ENCODE data around the gene NF2.

NF2 gene

GRCh38 chr22:29658176-29658575, 54.7 kb downstream of the NF2 start:
- TF ChIP-seq ZC3H10 (CRISPR knock-in tag; IDR thresholded peaks at IDR 0.05) (no peak), TOX (CRISPR knock-in tag; IDR thresholded peaks at IDR 0.05; ENCODE audit: borderline replicate concordance) (no peak), ZNF8 (CRISPR knock-in tag; IDR thresholded peaks at IDR 0.05) (no peak), CSDC2 (CRISPR knock-in tag; IDR thresholded peaks at IDR 0.05) (no peak), PPARA (CRISPR knock-in tag; IDR thresholded peaks at IDR 0.05; ENCODE audit: borderline replicate concordance) (no peak), ZNF70 (CRISPR knock-in tag; IDR thresholded peaks at IDR 0.05) (no peak), POU6F1 (CRISPR knock-in tag; IDR thresholded peaks at IDR 0.05; ENCODE audit: borderline replicate concordance, low read depth) (no peak), ISL1 (CRISPR knock-in tag; IDR thresholded peaks at IDR 0.05) (no peak), SNAI2 (CRISPR knock-in tag; IDR thresholded peaks at IDR 0.05) (no peak), ZFP30 (CRISPR knock-in tag; IDR thresholded peaks at IDR 0.05) (no peak), GLIS3 (CRISPR knock-in tag; IDR thresholded peaks at IDR 0.05) (no peak), ARNTL (CRISPR knock-in tag; IDR thresholded peaks at IDR 0.05; ENCODE audit: borderline replicate concordance, low read depth) (no peak), PATZ1 (CRISPR knock-in tag; IDR thresholded peaks at IDR 0.05; ENCODE audit: borderline replicate concordance) (no peak), CREB5 (CRISPR knock-in tag; IDR thresholded peaks at IDR 0.05; ENCODE audit: low read depth) (no peak), TCF4 (CRISPR knock-in tag; IDR thresholded peaks at IDR 0.05; ENCODE audit: borderline replicate concordance) (no peak), CSRNP3 (CRISPR knock-in tag; IDR thresholded peaks at IDR 0.05) (no peak), RARB (CRISPR knock-in tag; IDR thresholded peaks at IDR 0.05) (no peak), OSR1 (CRISPR knock-in tag; IDR thresholded peaks at IDR 0.05) (no peak), ZFP3 (CRISPR knock-in tag; IDR thresholded peaks at IDR 0.05) (no peak), ZNF565 (CRISPR knock-in tag; conservative IDR thresholded peaks at IDR 0.05; ENCODE audit: low read depth) (no peak)
- no peak for ATAC-seq

GRCh38 chr22:29660021-29660420, 56.6 kb downstream of the NF2 start:
- TF ChIP-seq ISL1 (CRISPR knock-in tag; IDR thresholded peaks at IDR 0.05) = no peak
- TF ChIP-seq TSHZ2 (CRISPR knock-in tag; IDR thresholded peaks at IDR 0.05) = no peak
- no peak for TF ChIP-seq OSR1 (CRISPR knock-in tag; IDR thresholded peaks at IDR 0.05)
- TF ChIP-seq ZFP3 (CRISPR knock-in tag; IDR thresholded peaks at IDR 0.05) = no peak
- no peak for TF ChIP-seq TCF4 (CRISPR knock-in tag; IDR thresholded peaks at IDR 0.05; ENCODE audit: borderline replicate concordance)
- TF ChIP-seq GLIS3 (CRISPR knock-in tag; IDR thresholded peaks at IDR 0.05) = no peak
- no peak for TF ChIP-seq ZC3H10 (CRISPR knock-in tag; IDR thresholded peaks at IDR 0.05)
- TF ChIP-seq RARB (CRISPR knock-in tag; IDR thresholded peaks at IDR 0.05) = no peak
- no peak for TF ChIP-seq ZNF565 (CRISPR knock-in tag; conservative IDR thresholded peaks at IDR 0.05; ENCODE audit: low read depth)
- no peak for TF ChIP-seq ZFP30 (CRISPR knock-in tag; IDR thresholded peaks at IDR 0.05)
- no peak for TF ChIP-seq CSRNP3 (CRISPR knock-in tag; IDR thresholded peaks at IDR 0.05)
- no peak for TF ChIP-seq ESRRG (CRISPR knock-in tag; IDR thresholded peaks at IDR 0.05)
- no peak for ATAC-seq

All from SK-N-SH treated with all-trans-retinoic acid at 6 μM for 48 hours (cell line).